Hepatocyte (in vitro differentiated cells): ENCODE measurements around the gene ANKRD50. TPM values are rescaled to one million over a fixed set of nuclear protein-coding genes. Genes with fewer than 3 reads are reported as not detected.

Experiments
- DNase-seq: peaks from one replicate; pipeline ENCODE4 v3.0.0-alpha.2; 2016; ENCODE audit warnings: low spot score
- H2AFZ ChIP-seq: fragments of 200-600 bp; sonication (generic); 2 replicates; pipeline ENCODE4 v1.6.0; 2016; ENCODE audit warnings: antibody characterized with exemption, mild to moderate bottlenecking
- H3K27ac ChIP-seq: fragments of 200-600 bp; sonication (generic); 2 replicates; pipeline ENCODE4 v1.5.1; 2016; ENCODE audit warnings: mild to moderate bottlenecking
- H3K27me3 ChIP-seq: fragments of 200-600 bp; sonication (generic); 2 replicates; pipeline ENCODE4 v1.6.1; 2016
- H3K36me3 ChIP-seq: fragments of 200-600 bp; sonication (generic); replicated peaks from 2 replicates; pipeline ENCODE4 v1.5.1; 2016; ENCODE audit warnings: low read depth; ENCODE audit not compliant: insufficient read depth
- H3K4me1 ChIP-seq: fragments of 200-600 bp; sonication (generic); 2 replicates; pipeline ENCODE4 v1.5.1; 2016; ENCODE audit warnings: mild to moderate bottlenecking, moderate library complexity; ENCODE audit not compliant: insufficient read depth
- H3K4me2 ChIP-seq: fragments of 200-600 bp; sonication (generic); 2 replicates; pipeline ENCODE4 v1.6.0; 2016
- H3K4me3 ChIP-seq: fragments of 200-600 bp; sonication (generic); 2 replicates; pipeline ENCODE4 v1.5.1; 2016; ENCODE audit warnings: mild to moderate bottlenecking
- H3K79me2 ChIP-seq: fragments of 200-600 bp; sonication (generic); 2 replicates; pipeline ENCODE4 v1.6.0; 2017; ENCODE audit warnings: mild to moderate bottlenecking
- H3K9me2 ChIP-seq: fragments of 200-600 bp; sonication (generic); replicated peaks from 2 replicates; pipeline ENCODE4 v1.6.0; 2017; ENCODE audit warnings: mild to moderate bottlenecking; ENCODE audit not compliant: insufficient read depth
- H3K9me3 ChIP-seq: fragments of 200-600 bp; sonication (generic); 2 replicates; pipeline ENCODE4 v1.5.1; 2016; ENCODE audit warnings: low read depth, mild to moderate bottlenecking
- H4K20me1 ChIP-seq: fragments of 200-600 bp; sonication (generic); 2 replicates; pipeline ENCODE4 v1.6.0; 2016; ENCODE audit warnings: mild to moderate bottlenecking; ENCODE audit not compliant: insufficient read depth, poor library complexity, severe bottlenecking
- CTCF ChIP-seq: fragments of 200-600 bp; sonication (generic); IDR thresholded peaks from 2 replicates; pipeline ENCODE4 v1.5.1; 2016; ENCODE audit warnings: antibody characterized with exemption, mild to moderate bottlenecking; ENCODE audit not compliant: poor library complexity
- EZH2 ChIP-seq: fragments of 200-600 bp; sonication (generic); IDR thresholded peaks from 2 replicates; pipeline ENCODE4 v1.6.1; 2016; ENCODE audit warnings: antibody characterized with exemption, mild to moderate bottlenecking, borderline replicate concordance
- EZH2phosphoT487 ChIP-seq: fragments of 200-600 bp; sonication (generic); IDR thresholded peaks from one replicate; pipeline ENCODE4 v1.6.1; 2018; ENCODE audit warnings: antibody characterized with exemption, mild to moderate bottlenecking, low read depth, moderate library complexity; ENCODE audit not compliant: unreplicated experiment, severe bottlenecking
- WGBS: methylation state at CpG from one replicate; pipeline ENCODE4 v1.1.6; 2016; ENCODE audit warnings: low lambda C conversion rate; ENCODE audit errors: missing lambda C conversion rate; 5-methylcytosine and 5-hydroxymethylcytosine counted together
- polyA plus RNA-seq: library from polyadenylated mRNA; unstranded; fragments of >200 nt; fragmentation: Nextera tagmentation; extraction: Ambion mirVana; gene quantifications from 2 replicates; pipeline ENCODE4 v1.2.1, GENCODE V29; 2016
- total RNA-seq: library from RNA; depleted of rRNA; stranded (reverse); fragments of >200 nt; gene quantifications from 2 replicates; pipeline ENCODE4 v1.2.3, GENCODE V29; 2014

The ANKRD50 gene
- total and polyA plus RNA-seq, 2 experiments from 2014 or later: 6.7 to 37.4 TPM

DNA sequence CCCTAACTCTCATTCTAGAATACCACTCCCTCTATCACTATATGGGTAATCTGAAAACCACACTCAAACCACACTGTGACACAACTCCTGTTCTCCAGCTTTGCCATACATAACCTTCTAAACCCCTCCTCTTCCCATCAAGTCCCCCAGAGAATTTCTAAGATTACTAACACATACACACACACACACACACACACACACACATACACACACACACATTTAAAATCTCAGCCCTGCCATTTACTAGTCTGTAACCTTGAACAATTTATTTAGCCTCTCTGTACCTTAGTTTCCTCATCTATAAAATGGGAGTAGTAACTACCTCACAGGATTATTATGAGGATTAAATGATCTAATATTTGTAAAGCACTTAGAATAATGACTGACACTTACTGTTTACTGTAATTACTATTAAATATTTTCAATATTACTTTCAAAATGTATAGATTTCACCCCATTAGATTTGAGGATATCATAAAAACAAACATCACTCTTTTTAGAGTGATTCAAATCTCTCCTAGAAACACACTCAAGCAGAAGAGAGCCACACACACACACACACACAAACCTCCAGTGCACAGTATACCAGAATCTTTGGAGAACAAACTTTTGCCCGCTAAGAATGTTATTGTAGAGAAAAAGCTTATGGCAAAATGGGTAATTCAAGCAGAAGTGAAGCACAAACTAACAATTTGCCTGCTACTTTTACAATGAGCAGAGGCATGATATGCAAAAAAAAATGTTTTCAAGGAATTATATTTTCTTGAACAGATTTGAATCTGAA, 3.8 kb downstream of the ANKRD50 start:
- H3K9me3 ChIP-seq: no peaks in the 10 kb centered on the region
- H3K27me3 ChIP-seq: no peaks in the 10 kb centered on the region
- peak overlapping the region; percentile 83 for H3K4me3 ChIP-seq
- H4K20me1 ChIP-seq: peaks cover 52% of the 10 kb centered on the region
- H2AFZ ChIP-seq: no peak overlapping the region
- H3K36me3 ChIP-seq: no peaks in the 10 kb centered on the region
- 74% methylated on average over 1 of the region's 1 CpG for WGBS
- H3K4me2 ChIP-seq: peak overlapping the region; percentile 84
- TF ChIP-seq EZH2phosphoT487: no peak
- no peak for TF ChIP-seq EZH2
- no peak for TF ChIP-seq CTCF
- no peaks in the 10 kb centered on the region for H3K9me2 ChIP-seq
- no peak for DNase-seq
- H3K27ac ChIP-seq: no peak overlapping the region
- peaks cover 80% of the 10 kb centered on the region for H3K79me2 ChIP-seq
- H3K4me1 ChIP-seq: peaks cover 13% of the 10 kb centered on the region

DNA sequence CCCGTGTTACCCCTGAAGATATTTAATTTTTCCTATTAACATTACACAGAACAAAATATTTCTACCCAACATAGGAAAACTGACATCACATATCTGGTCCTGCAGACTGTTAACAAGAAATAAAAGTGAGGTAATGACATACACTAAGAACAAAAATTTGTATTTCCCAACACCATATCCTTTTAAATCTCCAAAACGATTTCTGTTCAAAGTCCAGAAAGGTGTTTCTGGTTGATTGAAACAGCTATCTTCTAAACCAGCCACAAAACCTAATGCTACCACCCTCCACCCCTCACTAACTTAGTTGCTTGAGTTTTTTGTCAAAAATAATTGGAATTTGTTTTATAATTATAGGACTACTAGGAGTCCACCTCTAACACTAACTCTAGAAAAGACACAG, 7.1 kb downstream of the ANKRD50 start:
- Histone ChIP-seq H3K9me2 (no peaks in the 10 kb centered on the region), H3K4me3 (no peak overlapping the region), H3K9me3 (no peaks in the 10 kb centered on the region), H4K20me1 (peaks cover 45% of the 10 kb centered on the region), H3K4me2 (peak overlapping the region; percentile 16), H3K79me2 (peaks cover 100% of the 10 kb centered on the region), H3K27ac (no peak overlapping the region), H3K4me1 (peaks cover 6% of the 10 kb centered on the region), H2AFZ (no peak overlapping the region), H3K36me3 (no peaks in the 10 kb centered on the region), H3K27me3 (no peaks in the 10 kb centered on the region)
- 71% methylated on average over 2 of the region's 2 CpGs for WGBS
- TF ChIP-seq CTCF (no peak), EZH2 (no peak), EZH2phosphoT487 (no peak)
- DNase-seq: no peak

DNA sequence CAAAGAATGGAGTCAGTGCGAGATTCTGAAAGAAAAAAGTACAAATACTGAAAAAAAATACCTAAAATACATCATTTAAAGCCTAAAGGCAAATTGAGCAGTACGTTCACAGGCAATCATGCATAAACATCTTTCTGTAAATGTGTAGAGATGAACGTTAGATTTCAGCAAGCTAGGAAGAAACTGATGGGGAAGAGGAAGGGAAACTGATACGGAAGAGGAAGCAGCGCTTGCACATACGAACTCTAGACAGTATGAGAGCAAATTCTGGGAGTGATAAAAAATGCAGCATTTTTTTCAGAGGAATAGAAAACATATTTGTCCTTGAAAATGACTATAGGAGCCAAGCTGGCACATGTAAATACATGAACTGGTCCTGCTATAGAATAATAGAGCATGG, 9.4 kb downstream of the ANKRD50 start:
- WGBS: 94% methylated on average over 6 of the region's 6 CpGs
- TF ChIP-seq EZH2 (no peak), CTCF (no peak)
- H3K79me2 ChIP-seq: peaks cover 85% of the 10 kb centered on the region

More for the DNA sequence above, 9.4 kb downstream of the ANKRD50 start:
- no peak for DNase-seq
- Histone ChIP-seq H3K4me3 (no peak overlapping the region), H3K27ac (no peak overlapping the region), H2AFZ (no peak overlapping the region), H3K4me2 (no peak overlapping the region), H3K9me2 (no peaks in the 10 kb centered on the region), H4K20me1 (peaks cover 23% of the 10 kb centered on the region), H3K27me3 (no peaks in the 10 kb centered on the region), H3K9me3 (no peaks in the 10 kb centered on the region), H3K36me3 (no peaks in the 10 kb centered on the region), H3K4me1 (no peaks in the 10 kb centered on the region)
